Mesothelial cell of epicardium (in vitro differentiated cells): ENCODE results near the gene PHAF1. TPM values are rescaled to one million over a fixed set of nuclear protein-coding genes. Genes with fewer than 3 reads are reported as not detected.

Source experiments
- DNase-seq, 2 experiments: peaks; one replicate each; pipeline ENCODE4 v3.0.0; 2021; ENCODE audit warnings: low spot score in 2 of 2; ENCODE audit not compliant: unreplicated experiment in 2 of 2
- H3K27ac Mint-ChIP-seq: 2 replicates; pipeline ENCODE4 v1.8.0; 2021; ENCODE audit warnings: mixed read lengths
- H3K27me3 Mint-ChIP-seq: 2 replicates; pipeline ENCODE4 v1.8.0; 2021; ENCODE audit warnings: low read depth, mixed read lengths
- H3K36me3 Mint-ChIP-seq: 2 replicates; pipeline ENCODE4 v1.8.0; 2021; ENCODE audit warnings: mixed read lengths
- H3K4me1 Mint-ChIP-seq: 2 replicates; pipeline ENCODE4 v1.8.0; 2021; ENCODE audit warnings: mixed read lengths
- H3K4me3 Mint-ChIP-seq: 2 replicates; pipeline ENCODE4 v1.8.0; 2021; ENCODE audit warnings: mild to moderate bottlenecking, moderate library complexity, mixed read lengths
- H3K9me3 Mint-ChIP-seq: 2 replicates; pipeline ENCODE4 v1.8.0; 2021; ENCODE audit warnings: mixed read lengths
- total RNA-seq: library from RNA; stranded (reverse); gene quantifications from 3 replicates; pipeline ENCODE4 v1.2.1, GENCODE V29; 2021
- TF ChIP-seq, protein P1 (sequence below): fragments of 200-600 bp; sonication (generic); IDR thresholded peaks from one replicate; pipeline ENCODE4 v1.5.0; 2021; ENCODE audit warnings: antibody characterized with exemption; ENCODE audit not compliant: unreplicated experiment

The PHAF1 gene
- total RNA-seq, 1 donor from 2014 or later = 20.9 TPM

DNA sequence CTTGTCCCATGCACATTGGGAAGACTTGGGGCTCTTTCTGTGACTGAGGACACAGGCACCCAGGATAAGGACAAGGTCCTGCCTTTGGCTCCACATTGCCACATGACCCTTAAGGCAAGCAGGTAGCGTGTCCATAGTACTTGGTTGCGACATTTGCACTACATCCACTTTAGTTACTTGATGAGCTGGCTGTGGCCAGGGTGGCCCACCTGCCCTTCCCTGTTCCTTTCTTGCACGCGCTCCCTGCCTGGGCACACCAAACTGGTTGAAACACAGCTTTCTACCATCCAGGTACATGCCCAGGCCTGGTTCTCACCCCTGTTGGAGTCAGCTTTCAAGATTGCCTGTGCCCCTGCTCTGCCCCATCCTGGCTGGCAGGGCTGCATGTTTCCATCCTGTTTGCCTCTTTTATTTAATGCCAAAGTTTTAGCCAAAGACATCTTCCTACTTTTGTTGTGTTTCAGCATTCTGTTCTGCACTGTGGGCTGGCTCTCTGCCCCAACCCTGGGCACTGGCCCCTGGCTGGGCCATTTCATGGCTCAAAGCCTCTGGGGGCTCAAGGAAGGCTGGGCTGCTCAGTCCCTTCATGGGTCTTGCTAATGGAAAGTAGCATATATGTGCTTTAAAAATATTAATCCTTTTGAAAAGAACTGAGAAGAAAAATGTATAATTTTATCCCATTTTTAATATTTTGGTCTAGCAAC is 37.8 kb downstream of the PHAF1 start:
- Mint-ChIP-seq H3K27me3 (peaks cover 13% of the 10 kb centered on the region), H3K4me3 (no peak overlapping the region), H3K4me1 (peaks cover 5% of the 10 kb centered on the region), H3K36me3 (peaks cover 27% of the 10 kb centered on the region), H3K27ac (no peak overlapping the region), H3K9me3 (no peaks in the 10 kb centered on the region)
- DNase-seq = no peak
- TF ChIP-seq, protein P1, sequence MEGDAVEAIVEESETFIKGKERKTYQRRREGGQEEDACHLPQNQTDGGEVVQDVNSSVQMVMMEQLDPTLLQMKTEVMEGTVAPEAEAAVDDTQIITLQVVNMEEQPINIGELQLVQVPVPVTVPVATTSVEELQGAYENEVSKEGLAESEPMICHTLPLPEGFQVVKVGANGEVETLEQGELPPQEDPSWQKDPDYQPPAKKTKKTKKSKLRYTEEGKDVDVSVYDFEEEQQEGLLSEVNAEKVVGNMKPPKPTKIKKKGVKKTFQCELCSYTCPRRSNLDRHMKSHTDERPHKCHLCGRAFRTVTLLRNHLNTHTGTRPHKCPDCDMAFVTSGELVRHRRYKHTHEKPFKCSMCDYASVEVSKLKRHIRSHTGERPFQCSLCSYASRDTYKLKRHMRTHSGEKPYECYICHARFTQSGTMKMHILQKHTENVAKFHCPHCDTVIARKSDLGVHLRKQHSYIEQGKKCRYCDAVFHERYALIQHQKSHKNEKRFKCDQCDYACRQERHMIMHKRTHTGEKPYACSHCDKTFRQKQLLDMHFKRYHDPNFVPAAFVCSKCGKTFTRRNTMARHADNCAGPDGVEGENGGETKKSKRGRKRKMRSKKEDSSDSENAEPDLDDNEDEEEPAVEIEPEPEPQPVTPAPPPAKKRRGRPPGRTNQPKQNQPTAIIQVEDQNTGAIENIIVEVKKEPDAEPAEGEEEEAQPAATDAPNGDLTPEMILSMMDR = no peak

DNA sequence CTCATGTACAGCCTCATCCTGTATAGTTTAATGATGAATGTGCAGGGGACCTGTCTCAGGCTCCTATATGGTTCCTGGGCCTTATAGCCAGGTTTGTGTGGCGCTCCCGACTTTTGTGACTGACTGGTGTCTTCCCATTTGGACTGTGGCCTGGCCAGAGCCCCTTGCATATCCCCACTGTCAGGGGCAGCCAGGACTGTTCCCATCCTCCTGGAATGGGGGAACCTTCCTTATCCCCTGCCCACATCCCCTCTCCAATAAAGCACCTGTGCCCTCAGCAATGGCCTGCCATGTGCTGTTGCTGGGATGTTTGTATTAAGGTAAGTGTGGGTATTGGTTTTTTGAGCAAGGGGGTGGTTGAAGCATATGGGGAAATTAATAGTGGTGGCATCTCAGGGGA is 38.5 kb downstream of the PHAF1 start:
- Mint-ChIP-seq H3K4me1 (peaks cover 5% of the 10 kb centered on the region), H3K27me3 (peaks cover 19% of the 10 kb centered on the region), H3K36me3 (peaks cover 23% of the 10 kb centered on the region), H3K9me3 (no peaks in the 10 kb centered on the region), H3K27ac (no peak overlapping the region), H3K4me3 (no peak overlapping the region)
- no peak for DNase-seq
- TF ChIP-seq, protein P1 = no peak

DNA sequence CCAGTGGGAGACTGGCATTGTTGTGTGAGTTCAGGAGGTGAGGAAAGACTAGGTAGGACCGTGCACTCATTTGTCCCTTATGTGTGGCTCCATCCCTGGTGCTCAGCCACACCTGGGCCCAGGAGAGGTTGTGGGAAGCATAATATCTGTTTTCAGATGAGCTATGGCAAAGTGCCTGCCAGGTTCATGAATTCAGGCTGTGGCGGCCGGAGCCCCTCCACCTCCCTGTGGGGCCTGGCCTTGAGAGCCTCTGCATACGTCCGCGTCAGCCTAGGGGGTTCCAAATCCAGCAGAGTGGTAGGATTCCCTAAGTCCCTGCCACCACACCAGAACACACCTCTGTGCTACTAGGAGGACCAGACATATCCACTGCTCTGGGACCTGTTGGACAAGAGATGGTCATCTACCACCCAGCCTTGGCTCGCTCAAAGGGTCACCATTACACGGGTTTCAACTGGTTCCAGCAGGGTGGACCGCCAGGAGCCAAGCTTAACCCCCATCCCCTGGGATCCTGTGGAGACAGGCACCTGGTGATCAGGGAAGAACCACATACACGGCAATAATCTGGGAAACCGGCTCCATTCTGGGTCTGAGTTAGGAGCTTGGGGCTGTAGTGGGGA is 39.0 kb downstream of the PHAF1 start:
- H3K27ac Mint-ChIP-seq = no peak overlapping the region
- peaks cover 20% of the 10 kb centered on the region for H3K36me3 Mint-ChIP-seq
- H3K4me1 Mint-ChIP-seq = peaks cover 5% of the 10 kb centered on the region
- peaks cover 23% of the 10 kb centered on the region for H3K27me3 Mint-ChIP-seq
- TF ChIP-seq, protein P1 = no peak
- H3K9me3 Mint-ChIP-seq = no peaks in the 10 kb centered on the region
- peak overlapping the region; percentile 54 for H3K4me3 Mint-ChIP-seq
- no peak for DNase-seq

DNA sequence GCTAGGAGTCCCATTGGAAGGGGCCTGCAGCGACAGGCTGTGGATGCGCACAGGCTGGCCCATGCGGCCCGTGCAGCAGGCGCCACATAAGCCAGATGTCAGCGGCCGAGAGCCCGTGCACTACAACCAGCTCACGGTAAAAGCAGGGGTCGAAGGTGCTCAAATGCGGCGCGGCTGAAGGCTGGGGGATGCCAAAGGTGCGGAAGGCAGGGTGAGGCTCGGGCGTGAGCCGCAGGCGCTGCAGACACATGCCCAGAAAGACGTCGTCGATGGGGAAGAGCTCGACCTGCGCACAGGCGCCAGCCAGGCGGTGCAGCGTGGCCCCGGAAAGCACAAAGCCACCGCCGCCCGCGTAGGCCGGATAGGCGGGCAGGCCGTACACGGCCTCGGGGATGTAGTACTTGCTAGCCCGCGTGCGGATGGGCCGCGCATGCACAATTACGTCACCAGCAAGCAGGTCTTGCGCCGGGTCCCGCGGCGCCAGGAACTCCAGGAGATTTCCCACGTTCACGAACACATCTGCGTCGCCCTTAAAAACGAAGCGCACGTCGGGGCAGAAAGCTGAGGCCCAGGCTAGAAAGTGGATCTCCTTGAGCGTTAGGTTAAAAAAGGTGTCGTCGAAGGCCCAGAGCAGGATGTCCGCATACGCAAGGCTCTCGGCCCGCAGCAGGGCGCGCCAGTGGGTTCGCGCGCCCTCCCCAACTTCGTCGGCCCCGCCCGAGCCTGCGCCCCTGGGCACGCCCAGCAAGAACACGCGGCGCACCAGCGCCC is 39.7 kb downstream of the PHAF1 start:
- TF ChIP-seq, protein P1 = peak; percentile 8
- H3K27ac Mint-ChIP-seq = no peak overlapping the region
- H3K36me3 Mint-ChIP-seq = peaks cover 18% of the 10 kb centered on the region
- H3K9me3 Mint-ChIP-seq = no peaks in the 10 kb centered on the region
- DNase-seq = no peak
- H3K4me3 Mint-ChIP-seq = peak overlapping the region; percentile 54
- peaks cover 5% of the 10 kb centered on the region for H3K4me1 Mint-ChIP-seq
- peaks cover 30% of the 10 kb centered on the region for H3K27me3 Mint-ChIP-seq

DNA sequence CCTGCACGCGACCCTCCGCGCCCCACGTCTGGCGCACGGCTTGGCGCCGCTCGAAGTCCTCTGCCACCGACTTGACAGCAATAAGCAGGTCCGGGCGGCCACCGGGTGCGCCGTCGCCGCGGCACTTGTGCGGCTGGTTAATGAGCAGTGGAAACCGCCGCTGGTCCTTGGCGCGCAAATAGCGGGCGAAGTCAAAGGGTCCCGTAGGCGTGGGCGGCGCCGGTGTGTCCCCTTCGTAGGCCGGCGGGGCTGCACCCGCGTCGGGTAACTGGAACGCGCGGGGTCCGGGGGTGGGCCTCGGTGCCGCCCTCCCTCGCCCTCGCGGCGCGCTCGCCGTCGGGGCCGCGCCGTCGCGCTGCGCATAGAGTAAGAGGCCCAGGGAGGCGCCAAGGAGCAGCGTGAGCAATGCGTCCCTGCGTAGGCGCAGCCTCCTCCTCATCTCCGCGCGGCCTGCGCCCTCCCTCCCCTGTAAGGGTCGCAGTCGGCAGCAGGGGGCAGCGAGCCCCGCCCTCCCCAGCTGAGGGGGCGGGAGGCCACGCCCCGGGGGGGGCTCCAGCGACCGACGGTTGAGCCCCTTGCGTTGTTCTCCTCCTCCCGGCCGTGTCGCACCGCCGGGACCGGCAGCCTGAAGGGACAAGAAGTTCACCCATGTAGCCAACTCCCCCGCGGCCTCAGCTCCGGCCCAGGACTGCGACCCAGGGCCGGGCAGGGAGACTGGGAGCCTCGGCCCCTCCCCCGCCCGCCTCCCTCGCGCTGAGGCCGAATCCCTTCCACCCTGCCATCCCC is 40.5 kb downstream of the PHAF1 start:
- TF ChIP-seq, protein P1 = no peak
- no peak overlapping the region for H3K27ac Mint-ChIP-seq
- H3K4me1 Mint-ChIP-seq = peaks cover 7% of the 10 kb centered on the region
- H3K36me3 Mint-ChIP-seq = peaks cover 11% of the 10 kb centered on the region
- H3K4me3 Mint-ChIP-seq = peak overlapping the region; percentile 77
- no peak for DNase-seq
- H3K27me3 Mint-ChIP-seq = peaks cover 36% of the 10 kb centered on the region
- H3K9me3 Mint-ChIP-seq = no peaks in the 10 kb centered on the region
